Dendritic cell treated with granulocyte-macrophage colony-stimulating factor and Interleukin-4, amounts not matched to agents 40 ng/mL and 50 ng/mL, for 4 days (primary cell): Measurements from ENCODE around the gene AWAT2.
"Not testable (repeated sequence)": the region's sequence is repeated elsewhere in the genome, so short reads cannot be mapped to it uniquely, and the experiment has no call there.

Source experiments
- H3K27ac Mint-ChIP-seq: one replicate; pipeline ENCODE4 v1.8.0; 2022; ENCODE audit warnings: mild to moderate bottlenecking, mixed read lengths
- H3K27me3 Mint-ChIP-seq: one replicate; pipeline ENCODE4 v1.8.0; 2022; ENCODE audit warnings: mild to moderate bottlenecking, mixed read lengths
- H3K36me3 Mint-ChIP-seq: one replicate; pipeline ENCODE4 v1.8.0; 2022; ENCODE audit warnings: low read depth, mixed read lengths
- H3K4me1 Mint-ChIP-seq: one replicate; pipeline ENCODE4 v1.8.0; 2022; ENCODE audit warnings: low read depth, mixed read lengths
- H3K4me3 Mint-ChIP-seq: one replicate; pipeline ENCODE4 v1.8.0; 2022; ENCODE audit warnings: mild to moderate bottlenecking, moderate library complexity, mixed read lengths
- H3K9me3 Mint-ChIP-seq: one replicate; pipeline ENCODE4 v1.8.0; 2022; ENCODE audit warnings: mixed read lengths
- intact Hi-C: fragments of 100-400 bp; cut with micrococcal nuclease; formaldehyde crosslinking; loops from one replicate; pipeline ENCODE4 v1.15.0; 2022

The AWAT2 gene

DNA sequence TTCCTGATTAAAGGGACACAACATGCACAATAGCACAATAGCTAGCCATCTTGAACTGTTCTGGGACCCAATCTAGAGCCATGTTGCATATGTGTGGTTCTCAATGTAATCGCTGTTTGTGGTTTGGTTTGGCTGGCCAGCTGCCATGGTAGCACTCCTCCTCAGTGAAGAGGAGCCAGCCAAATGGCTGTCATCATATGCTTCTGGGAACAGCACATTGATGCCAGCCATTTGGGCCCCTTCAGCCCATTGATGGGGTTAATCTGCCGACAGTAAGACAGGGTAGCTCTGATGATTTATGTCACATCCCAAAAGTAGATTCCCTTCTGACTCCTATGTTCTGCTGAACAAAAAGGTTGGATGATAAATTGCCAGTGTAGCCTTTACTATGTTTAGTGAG, 48.5 kb downstream of the AWAT2 start:
- Mint-ChIP-seq H3K4me3 (no peak overlapping the region), H3K9me3 (no peaks in the 10 kb centered on the region), H3K27ac (no peak overlapping the region)

DNA sequence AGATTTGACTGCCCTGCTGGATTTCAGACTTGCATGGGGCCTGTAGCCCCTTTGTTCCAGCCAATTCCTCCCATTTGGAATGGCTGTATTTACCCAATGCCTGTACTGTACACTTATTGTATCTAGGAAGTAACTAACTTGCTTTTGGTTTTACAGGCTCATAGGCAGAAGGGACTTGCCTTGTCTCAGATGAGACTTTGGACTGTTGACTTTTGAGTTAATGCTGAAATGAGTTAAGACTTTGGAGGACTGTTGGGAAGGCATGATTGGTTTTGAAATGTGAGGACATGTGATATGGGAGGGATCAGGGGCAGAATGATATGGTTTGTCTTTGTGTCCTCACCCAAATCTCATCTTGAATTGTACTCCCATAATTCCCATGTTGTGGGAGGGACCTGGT, 51.4 kb downstream of the AWAT2 start:
- H3K27ac Mint-ChIP-seq, H3K9me3 Mint-ChIP-seq, intact Hi-C loops, H3K4me1 Mint-ChIP-seq, H3K36me3 Mint-ChIP-seq, H3K4me3 Mint-ChIP-seq, H3K27me3 Mint-ChIP-seq: not testable (repeated sequence)

More for the DNA sequence above, 48.5 kb downstream of the AWAT2 start:
- intact Hi-C loops = no loop called here
- Mint-ChIP-seq H3K36me3 (no peaks in the 10 kb centered on the region), H3K4me1 (no peaks in the 10 kb centered on the region), H3K27me3 (no peaks in the 10 kb centered on the region)

- Mint-ChIP-seq H3K27ac (no peak overlapping the region), H3K4me1 (no peaks in the 10 kb centered on the region), H3K9me3 (no peaks in the 10 kb centered on the region), H3K27me3 (no peaks in the 10 kb centered on the region), H3K36me3 (no peaks in the 10 kb centered on the region), H3K4me3 (no peak overlapping the region)
- intact Hi-C loops = no loop called here
Observed at GRCh38 chrX:69996113-69996468, 53.6 kb downstream of the AWAT2 start.

DNA sequence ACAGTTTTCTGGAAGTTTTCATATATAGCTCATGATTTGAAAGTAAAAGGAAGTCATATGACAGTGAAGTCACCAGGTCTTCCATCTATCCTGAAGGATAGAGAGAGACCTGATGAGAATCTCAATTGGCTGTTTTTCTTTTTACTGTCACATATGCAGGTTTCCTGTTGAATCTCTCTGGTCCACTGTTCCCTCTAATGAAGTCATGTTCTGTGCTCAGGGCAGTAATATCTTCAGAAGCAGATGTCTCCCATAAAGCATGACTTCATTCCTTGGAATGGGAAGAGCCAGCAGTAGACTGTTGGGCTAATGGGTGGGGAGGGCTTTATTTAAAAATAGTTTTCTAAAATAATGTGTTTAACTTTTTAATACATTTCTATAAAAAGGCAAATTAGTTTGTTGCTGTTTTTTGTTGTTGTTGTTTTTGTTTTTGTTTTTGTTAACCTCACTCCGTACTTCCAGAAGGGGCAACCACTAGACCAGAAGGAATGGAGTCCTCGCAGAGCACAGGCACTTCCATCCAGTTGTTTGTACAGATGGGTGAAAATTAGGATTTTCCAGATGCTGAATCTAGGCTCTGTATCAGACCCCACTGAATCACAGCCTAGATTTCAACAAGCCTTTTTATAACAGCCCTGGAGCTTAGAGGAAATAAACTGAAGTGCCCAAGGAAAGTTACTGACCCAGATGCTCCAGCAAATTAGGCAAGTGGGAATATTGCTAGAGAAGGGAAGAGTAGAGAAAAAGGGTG, 54.2 kb downstream of the AWAT2 start:
- H3K27ac Mint-ChIP-seq = no peak overlapping the region
- H3K4me3 Mint-ChIP-seq = no peak overlapping the region
- no peaks in the 10 kb centered on the region for H3K36me3 Mint-ChIP-seq
- no peaks in the 10 kb centered on the region for H3K9me3 Mint-ChIP-seq
- H3K27me3 Mint-ChIP-seq = no peaks in the 10 kb centered on the region
- intact Hi-C loops = no loop called here
- H3K4me1 Mint-ChIP-seq = no peaks in the 10 kb centered on the region

DNA sequence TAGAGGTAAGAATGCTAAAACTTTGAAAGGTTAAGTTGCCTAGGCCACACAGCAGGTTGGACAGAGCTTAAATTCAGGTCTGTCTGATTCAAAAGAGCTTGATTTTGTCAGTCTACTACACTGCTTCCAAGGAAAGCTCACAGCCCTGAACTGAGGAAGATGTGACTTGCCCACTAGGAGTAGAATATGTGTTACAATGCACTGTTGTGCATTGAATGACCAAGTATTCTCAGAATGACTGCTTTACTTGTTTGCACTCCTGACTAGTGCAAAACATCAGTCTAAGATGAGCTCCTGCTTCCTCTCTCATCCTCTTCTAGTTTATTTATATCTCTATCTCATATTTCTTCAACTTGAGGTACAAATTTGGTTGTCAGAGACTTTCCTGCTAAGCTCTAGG, 56.2 kb downstream of the AWAT2 start:
- Mint-ChIP-seq H3K27ac (no peak overlapping the region), H3K27me3 (no peaks in the 10 kb centered on the region), H3K36me3 (no peaks in the 10 kb centered on the region), H3K4me1 (no peaks in the 10 kb centered on the region), H3K4me3 (no peak overlapping the region), H3K9me3 (no peaks in the 10 kb centered on the region)
- intact Hi-C loops = no loop called here

GRCh38 chrX:69991685-69992084, 58.1 kb downstream of the AWAT2 start:
- Mint-ChIP-seq H3K27me3 (no peaks in the 10 kb centered on the region), H3K4me1 (no peaks in the 10 kb centered on the region), H3K36me3 (no peaks in the 10 kb centered on the region), H3K9me3 (no peaks in the 10 kb centered on the region), H3K27ac (no peak overlapping the region), H3K4me3 (no peak overlapping the region)
- intact Hi-C loops = no loop called here
